ENCODE results near the gene FRYL.

GRCh38 chr4:48564151-48564550, 215.9 kb downstream of the FRYL start:
- TF ChIP-seq EZH2 (IDR thresholded peaks at IDR 0.05) = no peak
- TF ChIP-seq CTCF (IDR thresholded peaks at IDR 0.05 in 2 of 3, conservative IDR thresholded peaks at IDR 0.05 in 1 of 3; ENCODE audit: borderline replicate concordance in 1 of 3, insufficient read depth in 1 of 3, low read depth in 2 of 3, low read length in 2 of 3) = no peak
- no peak for TF ChIP-seq POLR2A (IDR thresholded peaks at IDR 0.05; ENCODE audit: borderline replicate concordance, extremely low read depth, insufficient read depth, insufficient read length)

Data from HCT116 (cell line).